Activated CD4-positive, CD25-positive, alpha-beta regulatory T cell treated with anti-CD3 and anti-CD28 coated beads, Interleukin-2, amount 50 U/mL, for 72 hours (primary cell): ENCODE measurements around the gene MPG.

Experiments
- DNase-seq: peaks from one replicate; pipeline ENCODE4 v3.0.0; 2021

The MPG gene

GRCh38 chr16:53346-54236 is 24.4 kb upstream of the MPG start, which contains the start of the genes POLR3K and SNRNP25:
Gene POLR3K (minus strand): TSS chr16:53608. CDS start chr16:53586, 22 bp downstream.
Gene SNRNP25 (plus strand): TSS chr16:53828. CDS start chr16:54017, 189 bp downstream.
- peak; percentile 91 for DNase-seq

- DNase-seq, result no peak
Observed at GRCh38 chr16:54237-54581, 23.8 kb upstream of the MPG start.

- DNase-seq, result no peak
Observed at GRCh38 chr16:55571-56136, 22.4 kb upstream of the MPG start.

GRCh38 chr16:56231-56927 is 21.6 kb upstream of the MPG start:
- DNase-seq, result no peak

GRCh38 chr16:57711-58110 is 20.3 kb upstream of the MPG start:
- no peak for DNase-seq

- no peak for DNase-seq
Observed at GRCh38 chr16:58491-59439, 19.3 kb upstream of the MPG start.

GRCh38 chr16:59440-60059 is 18.5 kb upstream of the MPG start:
- no peak for DNase-seq

- DNase-seq, result no peak
Observed at GRCh38 chr16:60166-60565, 17.9 kb upstream of the MPG start.

GRCh38 chr16:60929-61878 is 16.8 kb upstream of the MPG start:
- DNase-seq, result no peak

- no peak for DNase-seq
Observed at GRCh38 chr16:61879-62281, 16.1 kb upstream of the MPG start.

- no peak for DNase-seq
Observed at GRCh38 chr16:62283-62967, 15.6 kb upstream of the MPG start.

GRCh38 chr16:62968-63391 is 15.0 kb upstream of the MPG start:
- no peak for DNase-seq

- DNase-seq, result no peak
Observed at GRCh38 chr16:63466-63865, 14.6 kb upstream of the MPG start.

- DNase-seq, result no peak
Observed at GRCh38 chr16:63998-64913, 13.8 kb upstream of the MPG start.

- no peak for DNase-seq
Observed at GRCh38 chr16:64914-65255, 13.1 kb upstream of the MPG start.

- peak; percentile 82 for DNase-seq
Observed at GRCh38 chr16:65745-66144, 12.3 kb upstream of the MPG start.

- no peak for DNase-seq
Observed at GRCh38 chr16:66309-67182, 11.5 kb upstream of the MPG start.

GRCh38 chr16:67183-67791 is 10.7 kb upstream of the MPG start:
- no peak for DNase-seq
